ENCODE measurements around the gene TCF23. TPM values are rescaled to one million over a fixed set of nuclear protein-coding genes. Genes with fewer than 3 reads are reported as not detected.
A peak's percentile ranks its signal among the peaks of the same experiment; 100 is the strongest.
"Not testable (repeated sequence)": the region's sequence is repeated elsewhere in the genome, so short reads cannot be mapped to it uniquely, and the experiment has no call there.

Gene TCF23
- total RNA-seq, result not detected in 2 replicates
- polyA plus RNA-seq (2012), result not detected

- no peak for DNase-seq (ENCODE audit: low read depth)
These were observed at the start of gene TCF23 for GRCh38 chr2:27148801-27149439. Gene TCF23, plus strand, starts transcription at chr2:27149004. Its CDS starts 130 bp downstream, at chr2:27149134.

DNA sequence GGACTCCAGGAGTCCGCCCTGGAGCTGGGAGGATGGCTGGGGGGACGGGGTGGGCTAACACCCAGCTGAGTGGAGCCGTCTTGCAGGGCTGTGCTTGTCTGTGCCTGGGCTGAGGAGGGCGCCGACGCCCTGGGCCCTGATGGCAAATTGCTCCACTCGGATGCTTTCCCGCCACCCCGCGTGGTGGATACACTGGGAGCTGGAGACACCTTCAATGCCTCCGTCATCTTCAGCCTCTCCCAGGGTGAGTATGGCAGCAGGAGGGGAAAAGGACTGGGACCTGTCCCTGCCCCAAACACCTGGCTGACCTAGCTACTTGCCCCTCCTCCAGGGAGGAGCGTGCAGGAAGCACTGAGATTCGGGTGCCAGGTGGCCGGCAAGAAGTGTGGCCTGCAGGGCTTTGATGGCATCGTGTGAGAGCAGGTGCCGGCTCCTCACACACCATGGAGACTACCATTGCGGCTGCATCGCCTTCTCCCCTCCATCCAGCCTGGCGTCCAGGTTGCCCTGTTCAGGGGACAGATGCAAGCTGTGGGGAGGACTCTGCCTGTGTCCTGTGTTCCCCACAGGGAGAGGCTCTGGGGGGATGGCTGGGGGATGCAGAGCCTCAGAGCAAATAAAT lies 49.4 kb upstream of the TCF23 start:
- DNase-seq (ENCODE audit: low read depth), result no peak

DNA sequence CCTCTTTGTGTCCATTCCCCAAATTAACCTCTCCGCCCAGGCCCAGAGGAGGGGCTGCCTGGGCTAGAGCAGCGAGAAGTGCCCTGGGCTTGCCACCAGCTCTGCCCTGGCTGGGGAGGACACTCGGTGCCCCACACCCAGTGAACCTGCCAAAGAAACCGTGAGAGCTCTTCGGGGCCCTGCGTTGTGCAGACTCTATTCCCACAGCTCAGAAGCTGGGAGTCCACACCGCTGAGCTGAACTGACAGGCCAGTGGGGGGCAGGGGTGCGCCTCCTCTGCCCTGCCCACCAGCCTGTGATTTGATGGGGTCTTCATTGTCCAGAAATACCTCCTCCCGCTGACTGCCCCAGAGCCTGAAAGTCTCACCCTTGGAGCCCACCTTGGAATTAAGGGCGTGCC lies 48.8 kb upstream of the TCF23 start:
- no peak for DNase-seq (ENCODE audit: low read depth)

DNA sequence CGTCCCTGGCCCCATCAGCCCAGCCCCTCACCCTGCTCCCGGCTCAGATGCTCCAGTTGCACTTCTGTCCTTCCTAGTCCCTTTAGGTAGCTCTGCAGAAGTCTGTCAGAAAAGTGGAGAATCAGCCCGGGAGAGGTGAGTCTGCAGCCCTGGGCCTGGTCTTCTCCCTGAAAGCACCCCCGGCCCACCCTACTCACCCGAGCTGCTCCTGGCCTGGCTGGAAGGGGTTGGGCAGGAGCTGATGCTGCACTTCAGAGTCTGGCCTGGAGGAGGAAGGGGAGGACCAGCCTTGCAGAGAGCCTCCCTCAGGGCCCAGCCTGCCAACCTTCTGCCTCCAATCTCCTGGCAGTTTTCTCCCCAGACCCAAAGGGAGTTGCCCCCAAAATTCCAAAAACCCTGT lies 46.5 kb upstream of the TCF23 start:
- no peak for DNase-seq (ENCODE audit: low read depth)

DNA sequence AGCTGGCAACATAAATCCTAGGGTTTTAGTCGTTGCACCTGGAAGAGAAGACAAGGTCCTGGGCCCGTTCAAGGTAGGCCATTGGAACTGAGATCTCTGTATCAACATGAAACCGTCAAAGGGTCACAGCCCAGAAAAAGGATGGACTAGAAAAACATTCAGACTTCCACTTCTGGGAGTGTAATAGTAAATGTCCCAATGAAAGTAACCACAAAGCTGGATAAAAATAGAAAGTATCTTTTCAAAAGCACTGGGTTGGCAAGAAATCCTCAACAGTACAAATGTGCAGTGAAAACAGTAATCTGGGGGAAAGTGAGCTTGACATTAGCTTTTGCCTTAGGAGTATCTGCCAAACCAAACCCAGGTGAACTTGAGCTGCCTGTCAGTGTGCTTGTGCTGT lies 42.8 kb upstream of the TCF23 start:
- no peak for DNase-seq (ENCODE audit: low read depth)

DNA sequence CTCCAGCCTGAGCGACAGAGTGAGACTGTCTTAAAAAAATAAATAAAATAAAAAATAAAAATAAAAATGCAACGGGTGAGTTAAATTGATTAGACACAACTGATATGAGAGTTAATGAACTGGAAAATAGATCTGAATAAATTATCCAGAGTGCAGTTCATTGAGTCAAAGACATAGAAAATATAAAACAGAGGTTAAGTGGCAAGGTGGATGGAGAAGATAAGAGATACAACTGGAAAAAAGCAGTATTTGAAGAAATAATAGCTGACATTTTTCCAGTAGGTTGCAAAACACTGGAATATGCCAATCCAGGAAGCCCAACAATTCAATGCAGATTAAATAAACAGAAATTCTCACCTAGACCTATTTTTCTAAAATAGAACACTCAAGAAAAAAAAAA lies 40.6 kb upstream of the TCF23 start:
- DNase-seq (ENCODE audit: low read depth), result no peak

DNA sequence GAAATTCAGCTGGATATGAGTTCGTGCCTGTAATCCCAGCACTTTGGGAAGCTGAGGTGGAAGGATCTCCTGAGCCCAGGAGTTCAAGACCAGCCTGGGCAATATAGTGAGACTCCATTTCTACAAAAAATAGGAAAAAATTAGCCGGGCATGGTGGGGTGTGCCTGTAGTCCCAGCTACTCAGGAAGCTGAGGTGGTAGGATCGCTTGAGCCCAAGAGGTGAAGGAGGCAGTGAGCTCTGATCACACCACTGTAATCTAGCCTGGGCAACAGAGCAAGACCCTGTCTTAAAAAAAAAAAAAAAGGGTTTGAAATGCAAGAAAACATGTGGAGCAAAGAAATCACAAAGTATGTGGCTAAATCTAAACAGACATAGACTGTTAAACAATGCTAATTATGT lies 39.7 kb upstream of the TCF23 start:
- no peak for DNase-seq (ENCODE audit: low read depth)

GRCh38 chr2:27110603-27111352 lies 38.0 kb upstream of the TCF23 start:
- not testable (repeated sequence) for DNase-seq (ENCODE audit: low read depth)

GRCh38 chr2:27111392-27112078 lies 37.3 kb upstream of the TCF23 start:
- not testable (repeated sequence) for DNase-seq (ENCODE audit: low read depth)

DNA sequence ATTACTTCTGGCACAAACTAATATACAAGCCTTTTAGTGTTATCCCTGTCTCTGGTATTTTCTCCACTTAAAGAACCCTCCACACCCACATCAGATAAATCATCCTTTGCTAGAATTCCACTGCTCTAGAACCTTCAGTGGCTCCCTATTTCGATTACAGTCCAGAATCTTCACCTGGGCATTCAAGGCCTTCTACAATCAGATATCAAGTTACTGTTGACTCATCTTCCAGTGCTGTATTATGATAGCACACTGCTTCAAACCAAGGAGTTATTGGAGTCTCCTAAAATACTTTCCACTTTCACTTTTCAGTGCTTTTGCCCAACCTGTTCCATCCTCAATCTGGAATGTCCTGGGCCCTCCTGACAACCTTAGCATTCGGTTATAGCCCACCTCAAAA lies 33.3 kb upstream of the TCF23 start:
- DNase-seq (ENCODE audit: low read depth), result no peak

DNA sequence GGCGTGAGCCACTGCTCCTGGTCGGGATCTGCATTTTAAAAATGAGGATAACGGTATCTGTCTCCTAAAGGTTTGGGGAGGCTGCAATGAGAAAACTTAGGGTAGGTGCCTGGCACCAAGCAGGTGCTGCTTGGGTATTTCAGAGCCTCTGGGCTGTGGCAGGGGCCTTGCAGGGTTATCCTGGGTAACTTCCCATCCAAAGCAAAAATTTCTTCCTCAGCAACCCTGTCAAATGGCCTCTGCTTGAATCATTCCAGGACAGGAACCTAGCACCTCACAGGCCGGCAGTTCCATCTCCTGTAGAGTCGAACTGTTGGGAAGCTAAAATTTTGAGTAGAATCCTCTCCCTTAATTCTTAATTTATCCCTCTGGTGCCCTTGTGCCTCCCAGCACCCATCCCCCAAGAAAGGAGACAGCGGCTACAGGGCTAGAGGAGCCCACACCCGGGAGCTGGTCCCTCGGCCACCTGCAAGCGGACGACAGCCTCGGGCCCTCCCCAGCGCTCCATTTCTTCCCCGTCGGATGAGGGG lies 30.7 kb upstream of the TCF23 start:
- DNase-seq (ENCODE audit: low read depth), result no peak

DNA sequence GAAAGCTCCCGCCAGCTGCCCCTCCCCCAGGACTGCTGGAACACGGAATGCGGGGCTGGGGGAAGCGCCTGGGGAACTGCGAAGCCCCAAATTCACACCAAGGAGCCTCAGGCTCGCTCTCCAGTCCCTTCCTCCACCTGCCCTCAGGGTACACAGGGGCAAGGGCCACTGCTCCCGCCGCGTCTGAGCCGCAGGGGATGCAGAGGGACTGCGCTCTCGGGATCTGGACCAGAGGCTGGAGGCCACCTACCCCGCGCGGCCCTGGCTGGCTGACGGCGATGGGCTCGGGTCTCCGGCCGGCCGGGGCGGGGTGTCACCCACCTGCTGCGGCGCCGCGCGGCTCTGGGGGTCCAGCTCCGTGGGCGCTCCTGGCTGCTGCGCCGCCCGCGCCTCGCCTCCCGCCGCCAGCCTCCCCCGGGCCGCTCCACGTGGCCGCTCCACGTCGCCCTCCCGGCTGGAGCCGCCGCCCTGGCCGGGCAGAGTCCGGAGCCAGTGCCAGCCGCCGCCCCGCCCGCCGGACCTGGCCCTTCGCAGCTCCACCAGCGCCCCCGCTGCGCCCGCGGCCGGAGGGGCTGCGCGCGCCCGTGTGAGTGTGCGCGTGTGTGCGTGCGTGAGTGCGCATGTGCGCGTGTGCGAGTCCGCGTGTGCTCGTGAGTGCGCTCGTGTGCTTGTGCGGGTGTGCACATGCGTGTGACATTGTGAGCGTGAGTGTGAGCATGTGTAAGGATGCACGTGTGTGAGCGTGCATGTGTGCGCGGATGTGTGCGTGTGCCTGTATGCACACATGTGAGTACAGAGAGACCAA lies 30.1 kb upstream of the TCF23 start, which contains the start of gene CGREF1:
Gene CGREF1, minus strand, starts transcription at position 604 of the 805 bp plus-strand sequence. CDS start 14,762 bp downstream, outside the sequence.
- no peak for DNase-seq (ENCODE audit: low read depth)

GRCh38 chr2:27119330-27119670 lies 29.5 kb upstream of the TCF23 start:
- not testable (repeated sequence) for DNase-seq (ENCODE audit: low read depth)

DNA sequence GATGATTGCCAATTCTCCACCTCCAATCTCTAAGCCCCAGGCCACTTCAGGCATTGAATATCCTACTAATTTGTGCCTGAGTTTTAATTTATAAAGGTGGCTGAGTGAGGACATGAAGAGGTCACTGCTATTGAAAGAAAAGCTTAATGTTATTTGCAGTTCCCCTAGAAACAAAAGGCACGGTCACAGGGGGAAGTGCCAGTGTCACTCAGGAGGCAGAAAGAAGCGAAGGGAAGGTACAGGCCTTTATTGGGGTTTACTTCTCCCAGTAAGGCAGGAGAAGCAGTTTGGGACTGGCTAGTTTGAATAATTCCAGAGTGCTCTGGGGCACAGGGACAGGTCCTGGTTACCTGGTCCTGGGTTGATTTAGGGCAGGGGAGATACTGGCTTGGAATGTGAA lies 26.9 kb upstream of the TCF23 start:
- DNase-seq (ENCODE audit: low read depth), result no peak

- no peak for DNase-seq (ENCODE audit: low read depth)
These were observed 26.0 kb upstream of the TCF23 start for GRCh38 chr2:27122791-27123190.

- DNase-seq (ENCODE audit: low read depth), result peak; percentile 21
These were observed 25.3 kb upstream of the TCF23 start, which contains the start of gene ABHD1 for GRCh38 chr2:27123302-27124150. Gene ABHD1, plus strand, starts transcription at chr2:27123815. Its CDS starts 134 bp downstream, at chr2:27123949.

DNA sequence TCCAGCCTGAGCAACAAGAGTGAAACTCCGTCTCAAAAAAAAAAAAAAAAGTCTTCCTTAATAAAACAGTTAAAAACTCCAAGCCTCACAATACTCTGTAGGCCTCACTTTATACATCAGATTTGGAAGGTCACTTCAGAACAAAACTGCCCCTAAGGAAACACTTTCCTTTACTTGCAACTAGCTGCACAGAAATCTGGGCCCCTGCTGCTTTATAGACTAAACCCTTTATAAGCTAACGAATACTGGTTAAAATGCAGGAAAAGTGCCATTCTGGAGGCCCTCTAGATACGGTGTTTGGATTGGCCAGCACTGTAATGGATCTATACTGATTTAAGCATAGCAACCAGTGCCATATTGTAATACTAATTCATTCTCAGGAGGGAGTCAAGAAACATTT lies 23.7 kb upstream of the TCF23 start:
- no peak for DNase-seq (ENCODE audit: low read depth)

DNA sequence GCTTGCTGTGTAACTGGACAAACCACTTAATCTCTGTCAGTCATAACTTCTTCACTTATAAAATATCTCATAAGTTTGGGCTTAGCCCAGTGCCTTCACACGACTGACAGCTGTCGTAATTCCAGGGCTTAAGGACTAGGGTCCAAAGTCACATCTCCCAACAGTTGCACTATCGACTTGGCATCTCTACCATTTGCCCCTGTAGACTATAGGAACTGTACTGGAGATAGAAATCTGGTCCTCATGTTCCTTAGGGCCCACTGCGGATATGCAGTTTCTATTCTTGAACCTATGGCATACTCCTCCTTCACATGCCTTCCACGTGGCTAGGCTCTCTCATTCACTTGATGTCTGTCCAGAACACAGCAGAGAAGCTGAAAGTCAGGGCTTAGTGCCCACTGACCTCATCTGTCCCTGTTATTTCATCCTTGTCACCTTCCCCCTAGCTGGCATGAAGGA lies 22.5 kb upstream of the TCF23 start:
- no peak for DNase-seq (ENCODE audit: low read depth)

- DNase-seq (ENCODE audit: low read depth), result no peak
These were observed 20.7 kb upstream of the TCF23 start for GRCh38 chr2:27127883-27128667.

All from myocyte (in vitro differentiated cells).